Ureter (tissue), 1 donor: ENCODE data around the gene DNM3. TPM values are rescaled to one million over a fixed set of nuclear protein-coding genes. Genes with fewer than 3 reads are reported as not detected.
"Not testable (repeated sequence)": the region's sequence is repeated elsewhere in the genome, so short reads cannot be mapped to it uniquely, and the experiment has no call there.

Experiments used
- DNase-seq: peaks from one replicate; pipeline ENCODE4 v3.0.0-alpha.2; 2020; ENCODE audit warnings: low spot score
- total RNA-seq: library from RNA; stranded (reverse); gene quantifications from one replicate; pipeline ENCODE4 v1.2.4, GENCODE V29; 2023
- donor health status: DM: yes; HTN: yes; CAD: no.

Gene DNM3
- total RNA-seq, 1 donor from 2014 or later = 7.9 TPM

GRCh38 chr1:172417557-172417956, 576.3 kb downstream of the DNM3 start:
- DNase-seq = no peak

DNA sequence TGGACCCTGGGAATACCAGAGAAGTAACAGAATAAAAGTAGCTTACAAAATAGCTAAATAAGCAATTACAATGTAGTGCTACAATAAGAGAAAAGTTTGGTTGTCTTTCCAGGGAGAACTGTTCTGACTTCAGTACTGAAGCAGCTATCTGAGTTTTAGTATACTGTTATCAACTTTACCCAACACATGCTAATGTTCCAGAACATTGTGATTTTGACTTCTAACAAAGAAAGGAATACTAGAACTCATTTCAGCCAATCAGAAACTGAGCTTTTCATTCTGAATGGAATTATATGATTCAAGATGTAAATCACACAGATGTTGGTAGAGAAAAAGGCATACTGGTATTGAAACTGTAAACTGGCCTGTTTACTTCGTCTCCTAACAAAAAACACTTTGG, 579.1 kb downstream of the DNM3 start, which contains the start of gene C1orf105:
TSS of gene C1orf105 (plus strand) at position 301 of the 400 bp plus-strand sequence. CDS start 201 bp downstream, outside the sequence.
- no peak for DNase-seq

DNA sequence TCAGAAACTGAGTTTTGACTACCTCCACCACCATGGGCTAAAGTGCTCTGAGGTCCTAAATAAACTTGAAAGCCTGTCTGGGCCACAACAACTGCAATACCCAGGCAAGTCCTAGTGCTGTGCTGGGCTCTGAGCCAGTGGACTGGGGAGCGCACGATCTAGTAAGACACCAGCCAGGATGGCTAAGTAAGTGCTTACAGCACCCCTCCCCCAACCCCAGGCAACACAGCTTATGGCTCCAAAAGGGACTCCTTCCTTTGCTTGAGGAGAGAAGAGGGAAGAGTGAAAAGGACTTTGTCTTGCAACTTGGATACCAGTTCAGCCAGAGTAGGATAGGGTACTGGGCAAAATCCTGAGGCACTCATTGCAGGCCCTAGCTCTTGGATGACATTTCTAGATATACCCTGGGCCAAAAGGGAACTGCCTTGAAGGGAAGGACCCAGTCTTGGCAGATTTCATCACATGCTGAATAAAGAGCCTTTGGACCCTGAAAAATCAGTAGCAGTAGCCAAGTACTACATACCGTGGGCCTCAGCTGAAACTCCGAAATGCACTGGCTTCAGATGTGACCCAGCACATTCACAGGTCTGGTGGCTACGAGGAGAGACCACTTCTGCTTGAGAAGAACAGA, 580.8 kb downstream of the DNM3 start:
- no peak for DNase-seq

DNA sequence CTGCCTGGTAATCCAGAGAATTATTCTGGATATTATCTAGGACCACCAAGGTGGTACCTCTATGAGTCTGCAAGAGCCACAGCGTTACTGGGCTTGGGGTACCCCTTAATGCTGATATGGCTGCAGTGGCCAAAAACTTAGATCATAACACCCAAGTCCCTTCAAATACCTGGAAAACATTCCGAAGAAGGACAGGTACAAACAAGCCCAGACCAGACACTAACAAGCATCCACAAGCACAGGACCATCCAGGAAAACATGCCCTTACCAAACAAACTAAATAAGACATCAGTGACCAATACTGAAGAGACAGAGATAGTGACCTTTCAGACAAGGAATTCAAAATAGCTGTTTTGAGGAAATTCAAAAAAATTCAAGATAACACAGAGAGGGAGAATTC, 582.0 kb downstream of the DNM3 start:
- DNase-seq = no peak

DNA sequence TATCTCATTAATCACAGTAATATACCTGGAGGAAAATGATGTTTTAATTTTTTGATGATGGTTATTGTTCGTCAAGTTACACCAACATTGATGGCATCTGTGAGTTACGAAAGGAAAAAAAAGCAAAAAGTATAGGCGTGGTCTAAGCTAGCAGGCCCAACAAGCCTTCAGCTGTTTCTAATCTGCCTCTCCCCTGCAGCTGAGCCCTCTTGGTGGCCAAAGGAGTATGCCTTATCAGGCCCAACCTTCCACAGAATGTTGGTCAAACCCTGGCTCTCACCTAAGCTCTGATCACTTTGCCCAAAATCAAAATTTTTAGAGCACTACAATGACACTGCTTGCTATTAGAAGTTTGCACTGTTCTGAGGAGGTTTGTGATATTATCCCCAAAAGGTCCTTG, 584.0 kb downstream of the DNM3 start:
- no peak for DNase-seq

DNA sequence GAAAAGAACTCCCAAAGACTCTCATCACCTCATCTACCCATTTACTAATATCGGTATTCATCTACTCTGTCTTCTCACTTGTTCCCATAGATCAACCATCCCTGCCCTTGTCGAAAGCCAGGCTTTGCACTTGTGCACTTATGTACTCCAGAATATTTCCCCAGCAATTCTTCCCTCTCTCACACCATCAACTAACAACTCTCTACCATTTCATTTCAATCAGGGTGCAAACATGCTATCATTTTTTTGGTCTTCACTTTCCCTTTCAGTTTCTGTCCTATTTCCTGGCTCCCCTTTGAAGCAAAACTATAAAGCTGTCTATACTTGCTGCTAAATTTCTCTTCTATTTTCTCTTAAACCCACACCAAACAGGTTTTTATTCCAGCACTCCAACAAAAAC, 585.9 kb downstream of the DNM3 start:
- DNase-seq = no peak

DNA sequence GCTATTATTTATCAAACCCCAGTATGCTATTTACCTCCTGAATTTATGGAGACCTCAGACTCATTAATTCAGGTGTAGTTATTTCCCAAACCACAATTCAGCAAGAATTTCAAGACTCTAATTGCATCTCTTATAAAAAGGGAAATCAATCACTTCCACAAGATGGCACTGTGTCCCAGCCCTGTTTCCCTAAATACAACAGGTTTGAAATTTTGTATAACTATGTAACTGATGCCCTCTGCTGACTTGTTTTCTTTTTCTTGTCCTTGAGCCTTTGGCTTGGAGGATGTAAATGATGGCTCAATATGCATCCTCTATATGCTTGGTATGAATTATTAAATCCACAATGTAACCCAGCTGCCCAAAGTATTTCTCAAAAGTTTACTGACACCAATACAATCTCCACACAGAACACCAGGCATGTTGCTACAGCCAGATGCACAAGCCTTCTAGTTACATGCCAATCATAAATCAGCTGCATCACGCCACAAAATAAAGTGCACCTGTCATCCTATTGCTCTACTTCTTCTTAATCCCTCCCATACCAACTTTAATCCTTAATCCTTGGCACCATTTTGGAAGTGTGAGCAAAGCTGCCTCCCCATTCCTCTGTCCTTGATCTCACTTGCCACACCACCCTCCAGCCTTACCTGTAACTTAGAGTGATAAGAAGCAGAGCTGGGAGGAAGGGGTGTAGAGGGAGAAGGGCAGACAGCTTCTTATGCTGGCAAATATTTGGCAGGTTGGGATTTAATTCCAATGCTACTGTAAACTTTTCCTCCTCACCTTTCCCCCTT, 588.2 kb downstream of the DNM3 start:
- no peak for DNase-seq

DNA sequence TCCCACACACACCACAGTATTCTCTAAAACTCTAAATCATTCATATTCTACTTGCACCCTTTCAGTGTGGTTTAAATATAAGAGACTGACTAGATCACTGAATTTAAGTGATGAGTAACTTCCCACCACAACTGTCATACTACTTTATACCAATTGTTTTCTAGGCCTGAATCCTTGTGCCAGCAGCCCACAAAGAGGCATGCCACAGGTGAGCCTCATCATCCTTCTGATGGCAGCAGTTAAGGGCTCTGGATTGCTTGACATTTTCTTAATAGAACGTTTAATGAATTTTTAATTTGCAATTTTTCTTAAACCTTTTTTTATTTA, 588.8 kb downstream of the DNM3 start:
- no peak for DNase-seq

GRCh38 chr1:172431204-172431603, 589.9 kb downstream of the DNM3 start:
- no peak for DNase-seq

- peak; percentile 58 for DNase-seq
Observed at GRCh38 chr1:172431721-172432192, 590.5 kb downstream of the DNM3 start.

DNA sequence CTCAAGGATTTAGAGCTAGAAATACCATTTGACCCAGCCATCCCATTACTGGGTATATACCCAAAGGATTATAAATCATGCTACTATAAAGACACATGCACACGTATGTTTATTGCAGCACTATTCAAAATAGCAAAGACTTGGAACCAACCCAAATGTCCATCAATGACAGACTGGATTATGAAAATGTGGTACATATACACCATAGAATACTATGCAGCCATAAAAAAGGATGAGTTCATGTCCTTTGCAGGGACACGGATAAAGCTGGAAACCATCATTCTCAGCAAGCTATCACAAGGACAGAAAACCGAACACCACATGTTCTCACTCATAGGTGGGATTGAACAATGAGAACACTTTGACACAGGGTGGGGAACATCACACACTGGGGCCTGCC, 595.9 kb downstream of the DNM3 start:
- DNase-seq = not testable (repeated sequence)

DNA sequence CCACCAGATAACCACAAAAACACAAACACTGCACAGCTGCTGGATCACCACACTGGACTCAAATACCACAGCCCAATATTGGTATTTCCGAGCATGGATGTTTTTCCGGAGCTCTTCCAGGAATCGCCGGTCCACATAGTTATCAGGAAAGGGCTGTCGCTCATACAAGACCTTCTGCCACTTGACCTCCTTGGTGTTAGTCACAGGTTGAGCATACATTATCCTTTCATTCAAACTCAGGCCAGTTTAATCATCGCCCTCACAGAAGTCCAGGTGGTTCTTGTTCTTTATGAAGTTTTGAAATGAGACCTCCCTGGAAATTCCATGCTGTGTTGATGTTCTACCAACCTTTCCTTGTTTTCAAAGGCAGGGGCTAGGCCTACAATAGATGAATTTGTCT, 601.1 kb downstream of the DNM3 start:
- DNase-seq = no peak

GRCh38 chr1:172442843-172443565, 601.7 kb downstream of the DNM3 start:
- no peak for DNase-seq

GRCh38 chr1:172443666-172444453, 602.6 kb downstream of the DNM3 start, which contains the start of gene PIGC:
Gene PIGC, minus strand, starts transcription at chr1:172444069. Its CDS starts 1,447 bp downstream, at chr1:172442622.
- peak; percentile 94 for DNase-seq

DNA sequence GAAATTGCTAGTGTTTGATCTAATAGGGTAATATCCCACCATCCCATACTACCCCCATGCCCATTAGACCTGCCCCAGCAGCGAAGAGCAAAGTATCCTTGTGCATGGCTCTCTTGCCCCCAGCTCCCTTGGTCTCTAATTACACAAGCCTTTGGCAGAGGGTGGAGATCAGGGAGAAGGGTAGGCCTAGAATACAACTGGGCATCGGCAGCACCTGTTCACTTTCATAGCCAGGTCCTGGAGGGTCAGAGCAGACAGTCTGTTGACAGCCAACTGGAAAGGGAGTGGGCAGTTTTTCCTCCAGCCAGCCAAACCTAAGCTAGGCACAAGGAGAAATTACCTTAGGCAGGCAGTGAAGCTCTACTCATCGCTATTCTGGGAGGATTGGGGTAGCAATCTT, 605.2 kb downstream of the DNM3 start:
- no peak for DNase-seq

DNA sequence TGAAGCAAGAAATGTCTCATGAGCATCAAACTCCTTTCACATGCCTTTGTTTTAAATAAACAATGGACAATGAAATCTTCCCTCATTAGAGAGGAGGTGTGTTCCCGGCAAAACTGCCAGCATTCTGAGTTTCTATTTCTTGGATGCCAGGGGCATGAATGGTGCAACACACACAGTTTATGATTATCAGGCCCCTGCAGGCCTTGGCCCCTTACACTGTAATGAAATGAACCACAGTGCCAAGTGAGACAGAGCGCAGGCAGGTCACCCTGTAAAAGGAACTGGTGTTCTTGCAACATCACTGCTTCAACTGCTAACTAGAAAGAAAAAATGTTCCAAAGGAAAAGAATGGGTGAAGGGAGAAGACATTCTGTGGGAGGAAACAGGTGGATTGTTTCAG, 606.3 kb downstream of the DNM3 start:
- no peak for DNase-seq

DNA sequence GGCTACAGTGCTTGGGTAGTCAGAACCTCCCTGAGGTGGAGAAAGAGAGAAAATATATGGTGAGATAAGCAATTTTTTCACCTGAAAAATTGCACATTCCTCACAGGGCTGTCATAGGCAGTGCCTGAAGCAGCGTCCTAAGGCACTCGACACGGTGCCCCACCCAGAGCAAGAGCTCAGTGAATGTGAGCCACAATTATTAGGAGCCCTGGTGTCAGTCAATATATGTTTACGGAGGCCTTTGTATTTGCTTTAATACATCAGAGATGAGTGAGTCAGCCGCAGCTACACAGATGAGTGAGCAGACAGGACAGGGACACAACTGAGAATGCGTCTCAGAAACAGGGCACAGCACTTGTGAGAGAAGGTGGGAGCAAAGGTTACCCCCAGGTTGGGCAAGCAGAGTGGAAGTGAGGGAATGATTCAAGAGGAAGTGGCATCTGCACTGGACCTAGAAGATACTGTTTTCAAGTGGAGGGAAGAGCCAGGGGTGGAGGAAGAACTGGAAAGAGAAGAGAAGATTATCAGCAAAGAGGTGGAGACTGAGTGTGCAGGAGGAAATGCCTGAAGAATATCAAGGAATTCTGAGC, 607.8 kb downstream of the DNM3 start:
- DNase-seq = no peak

DNA sequence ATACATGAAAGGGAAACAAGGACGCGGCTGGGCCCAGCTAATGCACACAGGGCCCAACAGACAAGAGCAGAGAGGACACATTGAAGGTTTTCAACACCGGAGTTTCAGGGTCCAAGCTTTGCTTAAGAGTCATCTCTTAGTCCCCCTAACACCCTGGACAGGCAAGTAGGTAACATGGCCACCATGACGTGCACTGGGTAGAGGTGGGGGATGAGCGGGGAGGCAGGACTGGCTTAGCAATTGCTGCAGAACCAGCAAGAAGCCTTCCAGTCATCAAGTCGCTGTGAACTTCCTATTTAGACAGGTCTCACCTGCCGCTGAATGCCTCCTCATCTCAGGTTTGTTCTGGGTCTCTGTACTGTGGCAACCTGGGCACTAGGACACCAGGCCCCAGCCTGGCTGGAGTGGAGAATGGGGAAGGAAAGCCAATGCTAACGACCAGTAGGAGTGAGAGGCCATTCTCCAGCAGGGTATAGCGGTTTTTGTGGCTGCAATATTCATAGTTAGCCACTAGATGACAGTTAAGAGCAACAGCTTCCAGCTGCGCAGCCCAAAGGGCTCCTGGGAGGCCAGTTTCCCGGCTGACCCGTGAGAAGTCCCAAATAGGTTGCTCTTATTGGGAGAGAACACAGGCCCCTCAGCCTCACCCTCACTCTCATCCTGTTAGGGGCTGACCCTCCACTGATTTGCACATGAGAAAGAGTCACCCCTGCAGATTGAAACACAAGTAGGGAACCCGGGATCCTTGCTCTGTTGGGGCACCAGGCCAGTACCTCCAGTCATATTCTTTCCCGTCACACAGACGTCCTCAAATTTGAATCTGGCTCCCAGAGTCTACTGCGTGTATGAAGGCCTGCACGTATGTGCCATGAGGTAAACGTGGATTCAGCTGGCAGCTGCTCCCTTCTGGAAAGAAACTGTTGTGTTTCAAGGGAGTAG, 608.6 kb downstream of the DNM3 start:
- peak; percentile 61 for DNase-seq

DNA sequence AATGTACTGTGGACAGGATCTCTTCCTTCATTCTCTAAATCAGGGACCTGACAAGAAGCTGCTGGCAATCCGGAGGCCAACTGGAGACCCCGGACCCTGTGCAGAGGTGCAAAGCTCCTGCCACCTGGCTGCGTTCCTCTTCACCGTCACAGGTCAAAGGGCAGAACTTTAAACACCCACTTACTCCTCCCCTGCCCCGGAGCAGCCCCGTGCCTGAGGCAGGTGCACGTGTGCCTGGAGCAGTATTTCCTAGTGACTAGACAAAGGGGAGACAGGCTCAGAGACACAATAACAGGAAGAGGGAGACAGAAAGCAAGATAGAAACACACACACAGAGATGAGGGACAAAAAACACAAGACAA, 609.2 kb downstream of the DNM3 start:
- DNase-seq = no peak

- no peak for DNase-seq
Observed at GRCh38 chr1:172451002-172451443, 609.7 kb downstream of the DNM3 start.
